NOMO-1 treated with DMSO at 0.1 percent for 48 hours (cell line): Measurements from ENCODE around the gene MCC.

ENCODE experiments used
- DNase-seq: peaks from one replicate; lab custom pipeline; 2025; ENCODE audit not compliant: unreplicated experiment; lab: John Stamatoyannopoulos, UW

Gene MCC

DNA sequence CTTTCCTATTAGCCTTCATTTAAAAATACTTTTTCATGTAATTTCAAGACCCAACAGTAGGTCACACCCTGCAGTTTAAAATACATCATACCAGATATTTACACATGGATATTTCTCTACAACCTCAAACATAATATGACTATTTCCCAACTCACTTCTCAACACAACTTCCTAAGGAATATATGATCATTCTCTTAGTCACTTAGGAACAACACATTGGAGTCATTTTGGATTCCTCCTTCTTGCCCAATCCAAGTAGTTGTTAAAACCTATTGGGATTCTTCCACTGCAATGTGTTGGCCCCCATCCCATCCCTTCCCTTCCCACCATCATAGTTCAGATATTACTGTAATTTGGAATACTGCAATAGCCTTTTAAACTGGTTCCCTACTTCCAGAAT is 366.2 kb downstream of the MCC start:
- DNase-seq, result no peak

DNA sequence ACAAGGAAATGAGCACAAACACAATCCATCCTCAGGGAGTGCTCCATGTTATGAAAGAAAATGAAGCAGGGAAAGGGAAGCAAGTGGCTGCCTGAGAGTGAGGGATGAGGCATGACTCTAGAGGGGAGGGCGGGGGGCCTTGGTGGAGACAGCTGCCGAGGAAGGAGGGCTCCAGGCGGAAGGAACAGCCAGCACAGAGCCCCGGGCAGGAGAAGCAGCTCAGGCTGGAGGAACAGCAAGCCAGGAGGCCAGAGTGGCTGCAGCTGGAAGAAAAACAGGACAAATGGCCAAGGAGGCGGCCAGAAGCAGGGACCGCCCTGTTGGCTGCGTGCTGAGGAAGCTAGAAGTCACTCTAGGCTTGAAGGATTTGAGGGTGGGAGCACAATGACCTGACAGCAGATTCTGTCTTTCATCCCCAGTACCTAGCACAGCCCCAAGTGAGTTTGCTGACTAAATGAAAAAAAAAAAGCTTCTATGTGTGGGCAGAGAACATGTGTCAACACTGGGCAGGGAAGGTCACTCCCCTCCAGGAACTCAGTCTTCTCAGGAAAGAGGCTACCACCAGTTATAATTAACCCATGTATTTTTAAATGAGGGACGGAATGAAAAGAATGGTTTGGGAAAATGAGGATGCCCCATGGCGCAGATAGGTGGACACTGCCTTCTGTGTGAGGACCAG is 368.9 kb downstream of the MCC start:
- no peak for DNase-seq

DNA sequence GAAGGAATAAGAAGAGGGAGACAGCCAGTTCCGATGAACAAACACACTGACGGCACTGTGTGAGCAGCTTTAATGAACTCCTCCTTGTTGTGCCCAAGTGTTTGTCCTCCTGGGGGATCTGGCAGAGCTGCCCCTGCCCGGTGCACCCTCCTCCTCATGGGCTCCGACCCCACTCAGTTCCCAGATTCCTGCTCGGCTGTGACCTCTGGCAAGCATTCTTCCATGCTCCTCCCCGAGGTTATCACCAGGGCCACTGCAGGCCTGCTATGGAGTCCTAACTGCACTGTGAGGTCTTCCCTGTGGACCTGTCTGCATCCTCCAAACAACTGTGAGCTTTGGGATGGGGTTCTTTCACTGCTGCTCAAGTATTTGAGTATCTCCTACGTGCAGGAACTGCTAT is 369.5 kb downstream of the MCC start:
- DNase-seq, result no peak

DNA sequence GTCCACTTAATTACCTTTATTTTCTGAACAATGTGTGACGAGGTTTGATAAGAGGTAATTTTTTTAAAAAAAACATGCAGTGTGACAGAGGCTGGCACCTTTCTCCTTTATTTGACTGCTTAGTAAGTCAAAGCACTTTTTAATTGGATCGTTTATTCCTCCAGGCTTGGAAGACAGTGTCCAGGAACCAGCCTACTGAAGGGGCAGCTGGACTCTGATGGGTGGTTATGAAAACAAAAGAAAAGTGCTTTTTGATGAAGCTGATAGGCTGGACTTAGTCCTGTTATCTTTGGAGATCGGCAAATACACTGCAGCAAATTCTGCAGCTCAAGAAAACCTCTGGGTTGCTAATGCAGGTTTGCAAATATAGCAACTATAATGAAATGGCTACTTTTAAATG is 370.0 kb downstream of the MCC start:
- no peak for DNase-seq

DNA sequence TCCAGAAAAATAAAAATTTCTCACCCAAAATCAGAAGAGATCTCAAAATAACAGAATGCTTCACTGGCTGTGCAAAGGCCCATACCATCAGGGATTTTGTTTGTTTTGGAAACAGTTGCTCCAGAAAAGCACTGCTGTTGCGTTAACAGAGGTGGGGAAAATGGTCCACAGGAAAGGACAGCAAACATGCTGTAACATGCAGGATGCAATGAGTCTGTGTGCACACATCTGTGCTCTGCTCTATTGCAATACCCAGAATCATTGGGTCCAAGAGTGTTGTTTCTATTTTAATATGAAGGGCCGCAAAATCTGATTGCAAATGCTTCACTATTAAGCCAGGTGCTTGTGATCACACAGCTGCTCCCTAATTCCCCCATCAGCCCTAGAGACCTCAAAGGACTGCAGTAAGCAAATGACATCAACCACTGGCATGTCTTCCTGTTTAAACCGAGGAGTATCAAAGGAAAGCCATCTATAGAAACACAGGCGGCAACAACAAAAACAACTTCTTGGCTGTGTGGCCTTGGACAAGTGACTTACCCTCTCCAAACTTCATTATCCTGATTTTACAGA is 370.6 kb downstream of the MCC start:
- no peak for DNase-seq

DNA sequence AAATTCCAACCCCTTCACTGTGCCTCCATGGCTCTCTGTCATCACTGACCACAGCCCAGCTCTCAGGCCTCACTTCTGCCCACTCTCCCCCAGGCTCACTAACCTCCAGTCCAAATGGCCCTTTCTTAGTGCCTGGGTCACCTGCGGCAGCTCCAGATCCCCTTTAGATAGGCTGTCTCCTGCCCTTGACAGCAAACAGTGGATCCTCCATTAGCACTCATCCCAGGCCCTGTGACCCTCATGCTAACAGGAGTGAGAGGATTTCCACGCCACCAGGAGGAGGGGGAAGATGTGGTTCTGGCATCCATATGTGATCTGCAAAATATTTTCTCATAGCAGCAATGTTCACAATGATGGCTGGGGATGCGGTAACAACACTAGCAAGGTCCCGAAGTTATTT is 372.3 kb downstream of the MCC start:
- DNase-seq, result no peak

DNA sequence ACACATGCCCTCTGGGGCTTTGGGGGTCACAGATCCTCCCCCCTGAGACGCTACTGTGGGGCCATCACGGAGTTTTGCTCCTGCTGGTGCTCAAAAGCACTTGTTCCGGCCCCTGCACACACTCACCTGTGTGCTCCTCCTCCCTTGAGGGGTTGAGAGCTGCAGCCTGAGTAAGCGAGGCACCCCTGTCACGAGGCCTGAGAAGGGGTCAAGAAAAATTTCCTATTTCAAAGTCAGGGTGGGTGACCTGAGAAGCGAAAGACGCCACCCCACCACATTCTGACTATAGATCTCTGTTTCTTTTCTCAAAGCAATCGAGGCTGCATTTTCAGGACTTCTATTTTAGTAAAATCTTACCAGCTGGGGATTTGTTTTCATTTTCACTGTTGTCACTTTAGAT is 373.2 kb downstream of the MCC start:
- no peak for DNase-seq

DNA sequence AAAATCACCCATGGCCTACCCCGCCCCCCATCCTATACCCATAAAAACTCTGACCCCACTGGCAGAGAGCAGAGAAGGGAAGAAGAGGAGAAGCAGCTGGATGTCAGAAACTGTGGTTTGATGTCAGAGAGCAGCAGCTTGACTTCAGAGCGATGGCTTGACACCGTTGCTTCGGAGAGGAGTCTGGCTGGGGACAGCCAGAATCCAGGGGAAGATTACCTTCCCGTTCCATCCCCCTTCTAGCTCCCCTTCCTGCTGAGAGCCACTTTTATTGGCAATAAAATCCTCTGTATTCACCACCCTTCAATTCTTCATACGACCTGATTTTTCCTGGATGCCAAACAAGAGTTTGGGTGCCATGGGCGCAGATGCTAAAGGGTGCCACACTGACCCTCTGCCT is 373.7 kb downstream of the MCC start:
- DNase-seq, result no peak

DNA sequence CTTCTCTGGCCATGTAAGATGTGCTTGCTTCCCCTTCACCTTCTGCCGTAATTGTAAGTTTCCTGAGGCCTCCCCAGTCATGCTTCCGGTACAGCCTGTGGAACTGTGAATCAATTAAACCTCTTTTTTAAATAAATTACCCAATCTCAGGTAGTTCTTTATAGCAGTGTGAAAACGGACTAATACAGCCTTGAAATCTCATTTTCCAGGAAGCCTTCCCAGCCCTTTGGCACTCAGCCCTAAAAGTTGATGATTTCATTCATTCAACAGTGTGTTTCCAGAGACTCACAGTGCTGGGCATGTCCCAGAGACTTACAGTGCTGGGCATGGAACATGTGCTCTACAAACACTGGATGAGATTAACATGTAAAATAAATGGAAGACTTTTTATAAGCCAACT is 375.8 kb downstream of the MCC start:
- no peak for DNase-seq

DNA sequence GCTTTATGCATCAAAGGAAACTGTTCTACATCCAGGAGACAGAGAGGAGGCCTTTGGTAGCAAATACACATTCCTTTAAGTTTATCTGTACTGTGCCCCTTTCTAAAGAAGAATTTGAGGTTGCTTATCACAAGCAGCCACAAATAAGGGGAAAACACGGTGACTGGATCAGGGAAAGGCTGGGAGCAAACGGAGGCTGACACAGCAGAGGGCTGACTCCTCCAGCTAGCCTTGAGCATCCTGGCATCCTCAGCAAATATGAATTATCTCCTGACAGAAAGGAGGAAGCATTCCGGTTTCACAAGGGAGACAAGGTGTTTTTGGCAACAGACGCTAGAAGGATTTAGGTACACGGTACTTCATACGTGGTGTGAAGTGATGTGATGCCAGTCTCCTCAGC is 378.1 kb downstream of the MCC start:
- no peak for DNase-seq

DNA sequence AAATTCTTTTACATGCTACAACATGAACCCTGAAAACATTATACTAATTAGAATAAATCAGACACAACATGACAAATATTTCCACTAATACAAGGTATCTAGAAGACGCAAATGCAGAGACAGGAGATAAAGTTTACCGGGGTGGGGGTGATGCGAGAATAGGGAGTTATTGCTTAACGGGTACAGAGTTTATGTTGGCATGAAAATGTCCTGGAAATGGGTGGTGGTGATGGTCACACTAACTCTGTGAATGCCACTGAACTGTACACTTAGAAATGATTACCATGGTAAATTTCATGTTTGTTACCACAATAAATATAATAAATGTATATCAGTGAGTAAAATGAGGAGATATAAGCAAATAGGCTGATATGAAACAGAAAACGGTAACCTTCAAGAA is 378.9 kb downstream of the MCC start:
- DNase-seq, result no peak

DNA sequence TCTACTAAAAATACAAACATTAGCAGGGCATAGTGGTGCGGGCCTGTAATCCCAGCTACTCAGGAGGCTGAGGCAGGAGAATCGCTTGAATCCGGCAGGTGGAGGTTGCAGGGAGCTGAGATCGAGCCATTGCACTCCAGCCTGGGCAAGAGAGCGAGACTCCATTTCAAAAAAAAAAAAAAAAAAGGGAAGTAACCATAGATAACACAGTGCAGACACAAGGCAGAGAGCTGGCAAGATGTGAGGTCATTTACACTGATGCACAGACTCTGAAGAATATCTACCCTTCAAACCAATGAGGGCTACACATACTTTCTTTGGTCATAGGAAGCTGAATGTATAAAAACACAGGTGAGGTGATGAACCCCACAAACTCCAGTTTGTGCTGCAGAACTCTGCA is 379.8 kb downstream of the MCC start:
- DNase-seq, result no peak

DNA sequence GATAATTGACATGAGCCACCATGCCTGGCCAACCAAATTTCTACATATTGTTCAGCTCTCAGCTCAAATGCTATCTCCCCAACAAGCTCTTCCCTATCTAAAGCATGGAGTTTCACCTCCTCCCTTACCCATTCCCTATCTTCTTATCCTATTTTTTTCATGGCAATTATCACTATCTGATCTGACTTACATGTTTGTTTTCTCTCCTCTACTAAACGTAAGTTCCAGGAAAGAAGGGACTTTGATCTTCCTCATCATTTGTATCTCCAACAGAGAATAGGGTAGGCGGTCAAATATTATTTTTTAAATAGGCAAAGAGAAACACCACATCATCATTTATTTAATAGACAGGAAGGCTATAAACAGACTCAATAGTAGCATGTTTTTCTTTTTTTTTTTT is 381.4 kb downstream of the MCC start:
- DNase-seq, result no peak

DNA sequence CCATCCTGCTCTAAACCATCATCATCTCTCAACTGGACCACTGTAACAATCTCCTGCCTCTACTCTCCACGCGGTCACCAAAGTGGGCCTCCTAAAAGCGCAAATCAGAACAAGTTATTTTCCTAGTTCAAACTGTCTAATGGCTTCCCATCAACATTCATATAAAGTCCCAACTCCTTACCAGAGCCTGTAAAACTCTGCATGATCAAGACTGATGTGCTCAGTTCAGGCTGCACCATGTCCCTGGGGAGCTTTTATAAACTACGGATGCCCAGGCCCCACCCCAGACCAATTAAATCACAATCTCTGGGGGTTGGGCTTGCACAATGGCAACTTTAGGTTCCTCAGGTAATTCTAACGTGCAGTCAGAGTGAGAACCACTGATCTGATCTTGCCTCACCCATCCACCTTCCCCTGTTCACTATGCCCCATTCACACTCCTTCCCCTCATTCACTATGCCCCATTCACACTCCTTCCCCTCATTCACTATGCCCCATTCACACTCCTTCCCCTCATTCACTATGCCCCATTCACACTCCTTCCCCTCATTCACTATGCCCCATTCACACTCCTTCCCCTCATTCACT is 382.5 kb downstream of the MCC start:
- DNase-seq, result no peak

DNA sequence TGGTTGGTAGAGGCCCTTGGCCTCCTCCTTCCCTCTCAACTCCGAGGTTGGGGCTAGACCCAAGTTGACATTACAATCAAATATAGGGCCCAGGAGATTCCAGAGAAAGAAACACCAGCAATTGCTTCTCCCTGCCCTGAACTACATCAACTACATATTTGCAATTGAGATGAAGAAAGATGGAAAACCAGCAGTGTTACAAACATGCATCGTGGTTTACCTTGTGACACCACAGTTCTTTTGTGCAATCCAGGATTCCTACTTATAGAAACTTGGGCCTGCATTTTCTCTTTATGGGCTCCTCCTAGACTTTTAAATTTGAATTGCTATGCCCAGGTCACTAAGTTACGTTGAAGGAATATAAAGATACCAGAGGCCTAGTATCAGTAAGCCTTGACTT is 384.9 kb downstream of the MCC start:
- DNase-seq, result no peak

DNA sequence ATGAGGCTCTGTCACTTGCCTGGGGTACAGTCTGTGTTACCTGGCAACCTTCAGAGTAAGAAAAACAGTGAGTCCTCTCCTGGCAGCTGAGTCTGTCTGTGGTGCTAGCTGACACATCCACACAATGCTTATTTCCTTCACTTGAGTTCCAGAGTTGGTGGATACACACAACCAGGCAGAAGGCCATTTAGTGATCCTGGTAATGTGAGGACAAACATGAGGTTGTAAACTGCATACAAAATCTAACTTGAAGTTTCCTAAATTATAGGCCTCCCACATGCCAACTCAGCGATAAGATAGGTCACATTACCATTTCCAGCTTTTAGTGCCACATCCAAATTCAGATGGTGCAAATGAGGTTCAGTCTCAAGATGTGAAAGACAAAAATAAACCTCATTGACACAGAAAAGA is 386.1 kb downstream of the MCC start:
- no peak for DNase-seq

DNA sequence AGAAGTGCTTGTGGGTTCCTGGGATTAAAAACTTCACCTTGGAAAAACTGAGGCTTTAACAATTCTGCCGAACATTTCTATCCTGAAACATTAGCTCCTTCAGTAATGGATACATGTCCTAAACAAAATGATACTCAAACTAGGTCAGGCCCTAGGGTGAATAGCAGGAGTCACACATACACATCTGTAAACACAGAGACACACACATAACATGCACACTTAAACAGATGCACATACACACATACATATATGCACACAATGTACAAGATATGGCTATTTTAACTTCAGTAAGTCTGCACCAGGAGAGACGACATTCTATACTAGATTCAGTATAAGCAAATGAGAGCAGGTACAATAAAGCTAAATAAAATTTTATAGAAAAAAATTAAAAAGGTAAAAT is 387.3 kb downstream of the MCC start:
- DNase-seq, result no peak

DNA sequence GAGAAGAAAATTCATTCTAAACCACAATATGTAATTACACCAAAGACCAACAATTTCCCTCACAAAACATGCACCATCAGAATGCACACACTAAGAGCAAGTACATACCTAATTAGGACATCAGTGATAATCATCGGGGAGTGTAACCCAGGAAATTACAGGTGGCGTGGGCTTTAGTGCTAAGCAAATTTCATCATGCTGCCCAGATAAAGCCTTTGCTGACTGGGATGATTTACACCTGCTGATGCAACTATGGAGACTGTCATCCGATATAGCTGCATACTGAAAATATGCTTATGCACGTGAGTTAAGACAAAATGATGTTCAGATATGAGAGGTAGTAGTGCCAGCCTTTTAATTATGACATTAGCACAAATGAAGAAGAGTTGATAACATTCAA is 388.4 kb downstream of the MCC start:
- DNase-seq, result no peak

DNA sequence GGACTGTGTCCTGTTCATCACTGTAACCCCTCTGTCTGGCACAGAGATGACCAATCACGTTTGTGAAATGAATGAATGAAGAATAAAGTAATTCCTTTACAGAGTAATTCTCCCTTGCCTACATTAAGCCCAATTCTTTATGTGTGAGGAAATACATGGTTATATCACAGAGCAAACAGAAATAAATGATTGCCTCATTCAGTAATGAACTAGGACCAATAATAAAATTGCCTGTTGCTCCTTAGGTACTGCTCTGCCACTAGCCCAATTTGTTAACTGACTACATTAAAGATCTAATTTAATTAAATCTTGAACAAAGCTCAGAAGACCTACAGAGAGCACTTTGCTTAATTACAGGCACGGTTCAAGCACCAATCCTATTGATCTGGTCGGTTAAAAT is 389.9 kb downstream of the MCC start:
- DNase-seq, result no peak

DNA sequence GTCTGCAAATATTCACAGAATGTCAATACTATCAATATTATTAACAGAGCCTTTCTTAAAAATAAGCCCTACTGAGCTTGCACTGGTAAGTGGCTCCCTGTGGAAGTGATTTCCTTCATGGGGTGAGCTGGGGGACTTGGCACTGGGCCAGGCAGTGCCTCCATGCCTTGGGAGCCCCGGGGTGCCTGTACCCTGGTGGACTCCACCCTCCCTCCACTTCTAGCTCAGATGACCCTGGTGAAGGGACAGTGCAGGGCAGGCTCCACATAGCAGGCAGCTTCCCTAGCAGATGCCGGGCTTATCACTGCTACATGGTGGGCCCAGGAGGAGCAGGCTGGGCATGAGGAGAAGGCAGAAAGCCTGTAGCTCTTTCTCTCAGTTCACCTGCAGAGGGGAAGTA is 392.4 kb downstream of the MCC start:
- no peak for DNase-seq

DNA sequence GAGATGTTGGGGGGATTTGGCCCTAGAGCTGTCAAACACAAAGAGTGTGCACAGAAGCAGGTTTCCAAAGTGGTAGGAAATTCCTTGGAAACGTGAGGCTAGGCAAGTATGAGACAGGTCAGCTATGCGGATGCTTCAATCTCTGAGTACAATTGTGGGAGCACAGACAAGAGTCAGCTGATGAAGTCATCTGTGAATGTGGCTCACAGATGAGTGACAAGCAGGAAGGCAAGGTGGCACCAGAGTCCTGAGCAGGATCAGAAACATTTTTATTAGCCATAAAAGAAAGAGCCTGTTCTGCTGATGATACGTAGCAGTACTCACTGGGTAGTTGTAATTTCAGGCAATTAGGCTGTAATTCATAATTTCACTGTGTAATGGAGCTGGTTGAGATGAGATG is 394.7 kb downstream of the MCC start:
- no peak for DNase-seq

DNA sequence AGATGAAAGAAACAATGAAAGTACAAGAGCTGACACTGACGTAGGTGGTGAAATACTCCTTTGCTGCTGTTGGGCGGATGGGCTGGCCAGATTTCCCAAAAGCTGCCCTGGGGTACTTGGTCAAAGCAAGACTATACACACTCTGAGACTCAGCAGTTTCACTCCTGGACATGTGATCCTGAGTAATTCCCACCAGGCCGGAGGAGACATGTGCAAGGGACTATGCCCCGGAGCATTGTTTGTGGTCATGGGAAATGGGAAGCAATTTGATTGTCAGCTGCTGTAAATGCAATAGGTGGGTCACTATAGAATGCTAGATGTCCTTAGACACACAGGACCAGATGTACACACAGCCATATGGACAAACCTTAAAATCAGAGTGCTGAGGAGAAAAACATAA is 395.6 kb downstream of the MCC start:
- no peak for DNase-seq

DNA sequence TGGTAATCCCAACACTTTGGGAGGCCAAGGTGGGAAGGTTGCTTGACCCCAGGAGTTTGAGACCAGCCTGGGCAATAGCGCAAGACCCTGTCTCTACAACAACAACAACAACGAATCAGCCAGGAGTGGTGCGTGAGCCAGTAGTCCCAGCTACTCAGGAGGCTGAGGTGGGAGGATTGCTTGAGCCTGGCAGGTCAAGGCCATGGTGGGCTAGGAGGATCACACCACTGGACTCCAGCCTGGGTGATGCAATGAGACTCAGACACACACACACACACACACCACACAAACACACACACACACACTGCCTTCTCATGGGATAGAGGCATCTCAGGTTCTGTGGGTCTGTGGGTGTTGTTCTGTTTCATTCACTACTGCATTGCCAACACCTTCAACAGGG is 396.6 kb downstream of the MCC start:
- DNase-seq, result no peak
